ENCODE results near the gene VSTM2L. TPM values are rescaled to one million over a fixed set of nuclear protein-coding genes. Genes with fewer than 3 reads are reported as not detected.

VSTM2L gene
- total and polyA plus RNA-seq, 2 of the 13 experiments (the other 11 are each of a cell fraction or from before 2014, with no cell fraction given) = not detected

DNA sequence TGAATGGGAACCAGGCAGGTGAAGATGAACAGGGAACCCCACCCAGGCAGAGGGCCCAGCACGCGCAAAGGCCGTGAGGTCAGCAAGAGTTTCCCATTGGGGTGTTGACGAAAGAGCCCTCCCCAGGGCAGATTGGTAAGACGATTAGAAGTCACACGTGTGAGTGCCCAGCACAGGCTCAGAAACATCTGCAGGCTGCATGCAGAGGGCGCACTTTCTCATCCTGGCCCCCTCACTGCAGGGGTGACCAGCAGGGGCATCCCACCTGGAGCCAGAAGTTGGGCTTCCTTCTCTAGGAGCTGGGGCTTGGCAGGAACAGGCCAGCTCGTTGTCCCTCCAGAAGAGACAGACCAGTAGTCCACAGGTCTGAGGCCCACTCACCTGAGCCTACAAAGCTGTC is 38.4 kb downstream of the VSTM2L start:
- H3K9me3 ChIP-seq (ENCODE audit: low read length) = no peaks in the 10 kb centered on the region
- peaks cover 16% of the 10 kb centered on the region for H3K4me1 ChIP-seq (ENCODE audit: insufficient read depth, low read length)
- H3K27me3 ChIP-seq (ENCODE audit: control insufficient read depth in 1 of 2, insufficient read depth in 2 of 2, low read length in 2 of 2) = peaks cover 8 to 9% of the 10 kb centered on the region in 2 experiments; a peak in 3 of 5 replicates
- H3K9ac ChIP-seq (ENCODE audit: insufficient read depth, low read depth, low read length) = no peak overlapping the region
- BruUV-seq (replicated peaks) = no TSS peak
- no peak overlapping the region for H3K4me2 ChIP-seq (ENCODE audit: low read depth, low read length)
- no peak overlapping the region for H3K4me3 ChIP-seq (replicated peaks in 1 of 3; ENCODE audit: insufficient read depth in 1 of 3, low read depth in 2 of 3, low read length in 3 of 3)
- in situ Hi-C loops (cut with HindIII; ENCODE audit: extremely low pct_ligation_motif_present, low pct_unique_long_range_greater_than_20kb) (no loop called here), intact Hi-C loops (cut with micrococcal nuclease; ENCODE audit: unreplicated experiment) (loop anchor here (1.0 to 5.0 kb wide), 2 partner anchors 52 to 281 kb away; no protein-coding TSS in a partner anchor)
- no peaks in the 10 kb centered on the region for H3K36me3 ChIP-seq (replicated peaks in 1 of 2; ENCODE audit: control insufficient read depth in 1 of 2, insufficient read depth in 2 of 2, low read length in 2 of 2)
- no peaks in the 10 kb centered on the region for H4K20me1 ChIP-seq (ENCODE audit: insufficient read depth, low read length)
- FAIRE-seq (peak; percentile 71), DNase-seq (ENCODE audit: low spot score) (peak; percentile 69), ATAC-seq (peak; percentile 87)
- no peak overlapping the region for H3K27ac ChIP-seq (ENCODE audit: extremely low read length, insufficient read depth, low read length)
- 14% methylated on average over 7 of the region's 8 CpGs for WGBS (ENCODE audit: low lambda C conversion rate)
- ChIA-PET POLR2A (interaction anchor here (1.1 kb wide), 1 partner anchor 45 kb away, joined by 4 read pairs; no protein-coding TSS in a partner anchor), CTCF (ENCODE audit: low intra/inter-chr PET ratio, low total read pairs) (interaction anchor here (0.7 to 2.6 kb wide), 3 partner anchors 51 to 282 kb away, joined by 3 to 19 read pairs (median 4); no protein-coding TSS in a partner anchor)
- H2AFZ ChIP-seq (ENCODE audit: low read length) = no peak overlapping the region
- no peaks in the 10 kb centered on the region for H3K79me2 ChIP-seq (ENCODE audit: insufficient read depth, low read length)
- TF ChIP-seq HDAC2 (CRISPR knock-in tag; IDR thresholded peaks at IDR 0.05) = 0 out of 2 replicates have a peak, but pooled peaks have one; percentile 31
- no peak for TF ChIP-seq SNAPC2 (CRISPR knock-in tag; IDR thresholded peaks at IDR 0.05)
- no peak for TF ChIP-seq YY1 (IDR thresholded peaks at IDR 0.05; ENCODE audit: insufficient read depth, insufficient replicate concordance, low read depth, low read length)
- TF ChIP-seq MED8 (CRISPR knock-in tag; IDR thresholded peaks at IDR 0.05; ENCODE audit: insufficient replicate concordance) = no peak
- TF ChIP-seq ZNF333 (CRISPR knock-in tag; IDR thresholded peaks at IDR 0.05; ENCODE audit: borderline replicate concordance) = 0 out of 2 replicates have a peak, but pooled peaks have one; percentile 21
- TF ChIP-seq XRCC5 (optimal IDR thresholded peaks at IDR 0.05; ENCODE audit: low read length) = peak; percentile 95
- no peak for TF ChIP-seq ZNF432 (CRISPR knock-in tag; IDR thresholded peaks at IDR 0.05; ENCODE audit: borderline replicate concordance)
- peak; percentile 84 for TF ChIP-seq RAD21 (CRISPR knock-in tag; IDR thresholded peaks at IDR 0.05)
- peak; percentile 51; the same call in 1 of the 2 replicates for TF ChIP-seq IRF2 (CRISPR knock-in tag; IDR thresholded peaks at IDR 0.05)
- TF ChIP-seq ZNF574 (CRISPR knock-in tag; IDR thresholded peaks at IDR 0.05) = peak; percentile 54
- TF ChIP-seq ZNF101 (CRISPR knock-in tag; IDR thresholded peaks at IDR 0.05; ENCODE audit: borderline replicate concordance, low read depth) = 0 out of 2 replicates have a peak, but pooled peaks have one; percentile 33
- peak; percentile 90 for TF ChIP-seq PATZ1 (CRISPR knock-in tag; IDR thresholded peaks at IDR 0.05)
- TF ChIP-seq ZNF788 (CRISPR knock-in tag; IDR thresholded peaks at IDR 0.05; ENCODE audit: borderline replicate concordance) = peak; percentile 55; the same call in 1 of the 2 replicates
- TF ChIP-seq FOXC1 (CRISPR knock-in tag; IDR thresholded peaks at IDR 0.05; ENCODE audit: borderline replicate concordance) = no peak
- TF ChIP-seq TEAD2 (CRISPR knock-in tag; IDR thresholded peaks at IDR 0.05) = no peak
- TF ChIP-seq, protein P1, sequence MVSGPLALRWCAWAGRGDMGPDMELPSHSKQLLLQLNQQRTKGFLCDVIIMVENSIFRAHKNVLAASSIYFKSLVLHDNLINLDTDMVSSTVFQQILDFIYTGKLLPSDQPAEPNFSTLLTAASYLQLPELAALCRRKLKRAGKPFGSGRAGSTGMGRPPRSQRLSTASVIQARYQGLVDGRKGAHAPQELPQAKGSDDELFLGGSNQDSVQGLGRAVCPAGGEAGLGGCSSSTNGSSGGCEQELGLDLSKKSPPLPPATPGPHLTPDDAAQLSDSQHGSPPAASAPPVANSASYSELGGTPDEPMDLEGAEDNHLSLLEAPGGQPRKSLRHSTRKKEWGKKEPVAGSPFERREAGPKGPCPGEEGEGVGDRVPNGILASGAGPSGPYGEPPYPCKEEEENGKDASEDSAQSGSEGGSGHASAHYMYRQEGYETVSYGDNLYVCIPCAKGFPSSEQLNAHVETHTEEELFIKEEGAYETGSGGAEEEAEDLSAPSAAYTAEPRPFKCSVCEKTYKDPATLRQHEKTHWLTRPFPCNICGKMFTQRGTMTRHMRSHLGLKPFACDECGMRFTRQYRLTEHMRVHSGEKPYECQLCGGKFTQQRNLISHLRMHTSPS (CRISPR knock-in tag; IDR thresholded peaks at IDR 0.05; ENCODE audit: low read depth) = peak; percentile 30; the same call in 1 of the 2 replicates
- TF ChIP-seq ZSCAN20 (CRISPR knock-in tag; IDR thresholded peaks at IDR 0.05; ENCODE audit: borderline replicate concordance) = no peak
- TF ChIP-seq ZBTB7A (CRISPR knock-in tag; IDR thresholded peaks at IDR 0.05) = peak; percentile 74
- peak; percentile 90 for TF ChIP-seq ZSCAN25 (CRISPR knock-in tag; IDR thresholded peaks at IDR 0.05)

Data from HepG2 (cell line).